HG03432 (cell line): ENCODE data around the gene NUDC.
"Not testable (repeated sequence)": the region's sequence is repeated elsewhere in the genome, so short reads cannot be mapped to it uniquely, and the experiment has no call there.

Experiments
- ATAC-seq: cut with Tn5 transposase; IDR thresholded peaks from one replicate; pipeline ENCODE4 v1.9.1; 2021; ENCODE audit warnings: mild to moderate bottlenecking, moderate library complexity; ENCODE audit not compliant: unreplicated experiment

NUDC gene

GRCh38 chr1:26911399-26912146 is 10.0 kb upstream of the NUDC start:
- no peak for ATAC-seq

- ATAC-seq: no peak
Measured at GRCh38 chr1:26912147-26912490, 9.4 kb upstream of the NUDC start.

GRCh38 chr1:26913389-26913753 is 8.2 kb upstream of the NUDC start:
- ATAC-seq: no peak

- ATAC-seq: no peak
Measured at GRCh38 chr1:26913754-26914619, 7.6 kb upstream of the NUDC start, which contains the start of gene NR0B2. Gene NR0B2, minus strand, starts transcription at chr1:26913975. Its CDS starts 35 bp downstream, at chr1:26913940.

- no peak for ATAC-seq
Measured at GRCh38 chr1:26915204-26915842, 6.2 kb upstream of the NUDC start.

- peak; percentile 16 for ATAC-seq
Measured at GRCh38 chr1:26921126-26921539, 410 bp upstream of the NUDC start.

GRCh38 chr1:26922431-26922729 is 837 bp downstream of the NUDC start:
- ATAC-seq: no peak

- no peak for ATAC-seq
Measured at GRCh38 chr1:26922901-26923300, 1.4 kb downstream of the NUDC start.

- no peak for ATAC-seq
Measured at GRCh38 chr1:26923711-26924110, 2.2 kb downstream of the NUDC start.

GRCh38 chr1:26932531-26932930 is 11.0 kb downstream of the NUDC start:
- ATAC-seq: no peak

- no peak for ATAC-seq
Measured at GRCh38 chr1:26936823-26937222, 15.3 kb downstream of the NUDC start.

GRCh38 chr1:26938004-26938658 is 16.6 kb downstream of the NUDC start:
- ATAC-seq: no peak

GRCh38 chr1:26938659-26939025 is 17.1 kb downstream of the NUDC start:
- no peak for ATAC-seq

GRCh38 chr1:26941311-26941710 is 19.8 kb downstream of the NUDC start:
- ATAC-seq: no peak

- ATAC-seq: no peak
Measured at GRCh38 chr1:26942656-26943055, 21.1 kb downstream of the NUDC start.

- ATAC-seq: no peak
Measured at GRCh38 chr1:26945138-26945537, 23.6 kb downstream of the NUDC start.

GRCh38 chr1:26945728-26946127 is 24.2 kb downstream of the NUDC start:
- no peak for ATAC-seq

GRCh38 chr1:26946270-26946669 is 24.7 kb downstream of the NUDC start:
- no peak for ATAC-seq

- ATAC-seq: not testable (repeated sequence)
Measured at GRCh38 chr1:26948725-26949057, 27.1 kb downstream of the NUDC start.

GRCh38 chr1:26949266-26949925 is 27.9 kb downstream of the NUDC start:
- no peak for ATAC-seq

- ATAC-seq: no peak
Measured at GRCh38 chr1:26949926-26950319, 28.4 kb downstream of the NUDC start.
